OCI-LY1 (cell line): ENCODE measurements around the gene EML4.

Experiments used
- H2AFZ ChIP-seq: fragments of 200-600 bp; sonication (generic), shearing (Covaris generic); 2 replicates; pipeline ENCODE4 v1.6.0; 2014; ENCODE audit warnings: antibody characterized with exemption, mild to moderate bottlenecking, low read length
- H3F3A ChIP-seq: fragments of 200-600 bp; sonication (generic), shearing (Covaris generic); 2 replicates; pipeline ENCODE4 v1.6.0; 2014; ENCODE audit warnings: mild to moderate bottlenecking, antibody characterized with exemption, low read length, moderate library complexity; ENCODE audit not compliant: insufficient read depth
- H3K27ac ChIP-seq: fragments of 200-600 bp; sonication (generic); 2 replicates; pipeline ENCODE4 v1.5.1; 2014; ENCODE audit warnings: low read length, mixed run types, mild to moderate bottlenecking, low read depth; ENCODE audit not compliant: poor library complexity, severe bottlenecking
- H3K27me3 ChIP-seq: fragments of 200-600 bp; sonication (generic); 2 replicates; pipeline ENCODE4 v1.6.0; 2014; ENCODE audit warnings: antibody characterized with exemption, mild to moderate bottlenecking, low read length, moderate library complexity; ENCODE audit not compliant: insufficient read depth
- H3K36me3 ChIP-seq: fragments of 200-600 bp; sonication (generic); 2 replicates; pipeline ENCODE4 v1.6.1; 2014; ENCODE audit warnings: mild to moderate bottlenecking, antibody characterized with exemption, low read length, moderate library complexity, mixed read lengths; ENCODE audit not compliant: insufficient read depth
- H3K4me1 ChIP-seq: fragments of 200-600 bp; sonication (generic); 2 replicates; pipeline ENCODE4 v1.5.1; 2014; ENCODE audit warnings: mild to moderate bottlenecking, low read length, moderate library complexity; ENCODE audit not compliant: insufficient read depth, severe bottlenecking
- H3K4me2 ChIP-seq: fragments of 200-600 bp; sonication (generic), shearing (Covaris generic); 2 replicates; pipeline ENCODE4 v1.6.1; 2014; ENCODE audit warnings: low read length
- H3K4me3 ChIP-seq: fragments of 200-600 bp; sonication (generic); 2 replicates; pipeline ENCODE4 v1.5.1; 2014; ENCODE audit warnings: low read length, low read depth, mild to moderate bottlenecking, mixed read lengths; ENCODE audit not compliant: poor library complexity, severe bottlenecking
- H3K79me2 ChIP-seq: fragments of 200-600 bp; shearing (Covaris generic); 2 replicates; pipeline ENCODE4 v1.6.1; 2016; ENCODE audit warnings: mixed run types, low read length, mixed read lengths; ENCODE audit not compliant: insufficient read depth
- H3K9ac ChIP-seq: fragments of 200-600 bp; sonication (generic), shearing (Covaris generic); 2 replicates; pipeline ENCODE4 v1.6.1; 2014; ENCODE audit warnings: mild to moderate bottlenecking, low read length, mixed read lengths
- H3K9me2 ChIP-seq: fragments of 200-600 bp; sonication (generic), shearing (Covaris generic); 2 replicates; pipeline ENCODE4 v1.6.1; 2014; ENCODE audit warnings: low read depth, mild to moderate bottlenecking, low read length, mixed read lengths
- H3K9me3 ChIP-seq: fragments of 200-600 bp; shearing (Covaris generic); 2 replicates; pipeline ENCODE4 v1.6.1; 2014; ENCODE audit warnings: low read length, mixed read lengths
- H4K20me1 ChIP-seq: fragments of 200-600 bp; sonication (generic), shearing (Covaris generic); 2 replicates; pipeline ENCODE4 v1.6.0; 2016; ENCODE audit warnings: mild to moderate bottlenecking, low read length; ENCODE audit not compliant: insufficient read depth
- EZH2 ChIP-seq: fragments of 200-600 bp; sonication (generic), shearing (Covaris generic); IDR thresholded peaks from 2 replicates; pipeline ENCODE4 v1.8.0; 2017; ENCODE audit warnings: borderline replicate concordance, mixed run types, mild to moderate bottlenecking, antibody characterized with exemption, low read length, moderate library complexity, mixed read lengths
- TF ChIP-seq, protein P1 (sequence below): fragments of 200-600 bp; sonication (generic), shearing (Covaris generic); IDR thresholded peaks from 2 replicates; pipeline ENCODE4 v1.5.1; 2017; ENCODE audit warnings: mild to moderate bottlenecking, antibody characterized with exemption, low read length, moderate library complexity, mixed read lengths

Gene EML4

DNA sequence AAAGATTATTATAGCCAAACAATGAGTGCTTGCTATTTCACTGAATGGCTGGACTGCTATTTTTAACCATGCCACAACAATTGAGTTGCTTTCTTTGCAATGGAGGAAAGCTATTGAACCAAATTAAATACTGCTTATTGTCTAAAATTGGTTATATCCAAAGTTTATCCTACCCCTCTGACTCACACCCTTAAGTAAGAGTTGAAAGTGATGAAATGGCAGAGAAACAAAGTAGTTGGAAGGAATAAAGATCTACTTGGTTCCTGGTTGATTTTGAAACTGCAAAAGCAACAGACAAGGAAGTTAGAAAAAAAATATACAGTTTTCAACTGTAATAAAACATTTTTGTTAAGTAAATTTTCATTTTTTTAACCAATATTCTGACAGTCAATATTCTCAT lies 47.5 kb downstream of the EML4 start:
- H3K9ac ChIP-seq, result no peak overlapping the region
- no peaks in the 10 kb centered on the region for H3K9me3 ChIP-seq
- no peaks in the 10 kb centered on the region for H3K27me3 ChIP-seq
- no peak overlapping the region for H2AFZ ChIP-seq
- H3K4me2 ChIP-seq, result no peak overlapping the region
- no peaks in the 10 kb centered on the region for H3K9me2 ChIP-seq
- TF ChIP-seq EZH2, result no peak
- TF ChIP-seq, protein P1, sequence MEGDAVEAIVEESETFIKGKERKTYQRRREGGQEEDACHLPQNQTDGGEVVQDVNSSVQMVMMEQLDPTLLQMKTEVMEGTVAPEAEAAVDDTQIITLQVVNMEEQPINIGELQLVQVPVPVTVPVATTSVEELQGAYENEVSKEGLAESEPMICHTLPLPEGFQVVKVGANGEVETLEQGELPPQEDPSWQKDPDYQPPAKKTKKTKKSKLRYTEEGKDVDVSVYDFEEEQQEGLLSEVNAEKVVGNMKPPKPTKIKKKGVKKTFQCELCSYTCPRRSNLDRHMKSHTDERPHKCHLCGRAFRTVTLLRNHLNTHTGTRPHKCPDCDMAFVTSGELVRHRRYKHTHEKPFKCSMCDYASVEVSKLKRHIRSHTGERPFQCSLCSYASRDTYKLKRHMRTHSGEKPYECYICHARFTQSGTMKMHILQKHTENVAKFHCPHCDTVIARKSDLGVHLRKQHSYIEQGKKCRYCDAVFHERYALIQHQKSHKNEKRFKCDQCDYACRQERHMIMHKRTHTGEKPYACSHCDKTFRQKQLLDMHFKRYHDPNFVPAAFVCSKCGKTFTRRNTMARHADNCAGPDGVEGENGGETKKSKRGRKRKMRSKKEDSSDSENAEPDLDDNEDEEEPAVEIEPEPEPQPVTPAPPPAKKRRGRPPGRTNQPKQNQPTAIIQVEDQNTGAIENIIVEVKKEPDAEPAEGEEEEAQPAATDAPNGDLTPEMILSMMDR, result no peak
- H3F3A ChIP-seq, result no peaks in the 10 kb centered on the region
- no peaks in the 10 kb centered on the region for H3K79me2 ChIP-seq
- no peaks in the 10 kb centered on the region for H3K36me3 ChIP-seq
- no peaks in the 10 kb centered on the region for H4K20me1 ChIP-seq
- H3K4me3 ChIP-seq, result no peak overlapping the region
- no peak overlapping the region for H3K27ac ChIP-seq
- H3K4me1 ChIP-seq, result no peaks in the 10 kb centered on the region

DNA sequence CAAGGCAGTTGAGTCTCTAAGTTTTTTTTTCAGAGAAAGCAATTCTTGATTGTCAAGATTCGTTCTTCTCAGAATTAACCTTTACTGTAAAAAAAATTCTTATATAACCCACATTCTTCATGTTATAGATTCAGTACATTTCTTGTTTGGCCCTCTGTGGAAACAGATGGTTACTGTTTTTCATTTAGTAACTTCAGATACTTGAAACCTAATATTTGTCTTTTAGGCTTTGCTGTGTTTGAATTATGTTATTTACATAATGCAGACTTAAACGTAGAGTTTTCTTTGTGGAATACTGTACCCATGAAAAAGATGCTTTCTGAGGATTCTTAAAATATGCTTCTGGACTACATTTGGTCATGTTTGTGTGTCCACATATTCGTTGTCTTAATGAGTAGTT lies 48.2 kb downstream of the EML4 start:
- H3K9me3 ChIP-seq, result no peaks in the 10 kb centered on the region
- H3K4me1 ChIP-seq, result no peaks in the 10 kb centered on the region
- H3K27ac ChIP-seq, result no peak overlapping the region
- H3K36me3 ChIP-seq, result no peaks in the 10 kb centered on the region
- H3K9me2 ChIP-seq, result no peaks in the 10 kb centered on the region
- no peak overlapping the region for H3K9ac ChIP-seq
- H3K79me2 ChIP-seq, result no peaks in the 10 kb centered on the region
- TF ChIP-seq EZH2, result no peak
- TF ChIP-seq, protein P1, result no peak
- H3K4me2 ChIP-seq, result no peak overlapping the region
- H2AFZ ChIP-seq, result no peak overlapping the region
- H3K4me3 ChIP-seq, result no peak overlapping the region
- H3F3A ChIP-seq, result no peaks in the 10 kb centered on the region
- no peaks in the 10 kb centered on the region for H3K27me3 ChIP-seq
- H4K20me1 ChIP-seq, result no peaks in the 10 kb centered on the region

DNA sequence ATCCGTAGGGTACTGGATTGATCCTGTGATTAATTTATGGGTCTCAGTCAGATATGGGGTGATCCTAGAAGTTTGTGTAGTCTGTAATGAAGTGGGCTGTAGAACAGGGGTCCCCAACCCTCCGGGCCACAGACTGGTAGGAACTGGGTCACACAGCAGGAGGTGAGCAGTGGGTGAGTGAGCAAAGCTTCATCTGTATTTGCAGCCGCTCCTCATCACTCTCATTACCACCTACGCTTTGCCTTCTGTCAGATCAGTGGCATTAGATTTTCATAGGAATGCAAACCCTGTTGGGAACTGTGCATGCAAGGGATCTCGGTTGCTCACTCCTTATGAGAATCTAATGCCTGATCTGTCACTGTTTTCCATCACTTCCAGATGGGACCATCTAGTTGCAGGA lies 48.8 kb downstream of the EML4 start:
- Histone ChIP-seq H4K20me1 (no peaks in the 10 kb centered on the region), H2AFZ (no peak overlapping the region), H3K4me1 (no peaks in the 10 kb centered on the region), H3K79me2 (no peaks in the 10 kb centered on the region), H3F3A (no peaks in the 10 kb centered on the region), H3K36me3 (no peaks in the 10 kb centered on the region), H3K9ac (no peak overlapping the region), H3K4me2 (no peak overlapping the region), H3K27me3 (no peaks in the 10 kb centered on the region), H3K9me3 (no peaks in the 10 kb centered on the region), H3K27ac (no peak overlapping the region), H3K4me3 (no peak overlapping the region), H3K9me2 (no peaks in the 10 kb centered on the region)
- TF ChIP-seq EZH2, result no peak
- TF ChIP-seq, protein P1, result no peak
